NCI-H1436 (cell line): Measurements from ENCODE around the gene PRKAR1B.

Experiments used
- DNase-seq: peaks from one replicate; lab custom pipeline; 2025; lab: John Stamatoyannopoulos, UW

Gene PRKAR1B

GRCh38 chr7:727104-727805 lies at the start of gene PRKAR1B:
Gene PRKAR1B (minus strand): TSS chr7:727281. CDS start chr7:711505, 15,776 bp downstream.
- DNase-seq = no peak

- DNase-seq = no peak
Measured at GRCh38 chr7:776381-776780, 49.3 kb upstream of the PRKAR1B start.

GRCh38 chr7:774161-775109 lies 47.4 kb upstream of the PRKAR1B start:
- peak; percentile 28 for DNase-seq

GRCh38 chr7:773622-773915 lies 46.5 kb upstream of the PRKAR1B start:
- DNase-seq = no peak

GRCh38 chr7:772861-773621 lies 46.0 kb upstream of the PRKAR1B start:
- no peak for DNase-seq

GRCh38 chr7:772392-772791 lies 45.3 kb upstream of the PRKAR1B start:
- DNase-seq = no peak

GRCh38 chr7:772005-772294 lies 44.9 kb upstream of the PRKAR1B start:
- DNase-seq = no peak

- DNase-seq = no peak
Measured at GRCh38 chr7:771234-772004, 44.3 kb upstream of the PRKAR1B start.

GRCh38 chr7:770741-771166 lies 43.7 kb upstream of the PRKAR1B start:
- no peak for DNase-seq

- no peak for DNase-seq
Measured at GRCh38 chr7:770336-770735, 43.3 kb upstream of the PRKAR1B start.

GRCh38 chr7:768881-769504 lies 41.9 kb upstream of the PRKAR1B start:
- peak; percentile 24 for DNase-seq

- DNase-seq = peak; percentile 91
Measured at GRCh38 chr7:767941-768731, 41.1 kb upstream of the PRKAR1B start.

- peak; percentile 75 for DNase-seq
Measured at GRCh38 chr7:767580-767940, 40.5 kb upstream of the PRKAR1B start.

- no peak for DNase-seq
Measured at GRCh38 chr7:765383-765782, 38.3 kb upstream of the PRKAR1B start.

- no peak for DNase-seq
Measured at GRCh38 chr7:763762-764161, 36.7 kb upstream of the PRKAR1B start.

- DNase-seq = no peak
Measured at GRCh38 chr7:762885-763284, 35.8 kb upstream of the PRKAR1B start.

- DNase-seq = no peak
Measured at GRCh38 chr7:761631-762030, 34.5 kb upstream of the PRKAR1B start.

GRCh38 chr7:761101-761500 lies 34.0 kb upstream of the PRKAR1B start:
- no peak for DNase-seq

- DNase-seq = no peak
Measured at GRCh38 chr7:760006-760405, 32.9 kb upstream of the PRKAR1B start.

- no peak for DNase-seq
Measured at GRCh38 chr7:759569-759968, 32.5 kb upstream of the PRKAR1B start.

- no peak for DNase-seq
Measured at GRCh38 chr7:757741-758163, 30.7 kb upstream of the PRKAR1B start.
